HepG2 (cell line): ENCODE data around the gene RABGAP1L. TPM values are rescaled to one million over a fixed set of nuclear protein-coding genes. Genes with fewer than 3 reads are reported as not detected.

ENCODE experiments used
- ATAC-seq: fragments of 200-7000 bp; cut with Tn5 transposase; 3 replicates; pipeline ENCODE4 v1.9.1; 2020; ENCODE audit warnings: mild to moderate bottlenecking, moderate library complexity
- BruUV-seq: library from RNA; stranded (reverse); fragments of 400-500 nt; replicated peaks from 2 replicates; lab custom pipeline; 2021; lab: Mats Ljungman, UMichigan
- CTCF ChIA-PET: fragments of 300-600 bp; formaldehyde crosslinking; extraction: SDS; loops from one replicate; lab custom pipeline; 2021; ENCODE audit warnings: low total read pairs, inconsistent platforms, low intra/inter-chr PET ratio; lab: Yijun Ruan, JAX
- POLR2A ChIA-PET: fragments of 350-600 bp; sonication (Branson Sonifier 250); formaldehyde crosslinking; loops from one replicate; lab custom pipeline; 2020; ENCODE audit warnings: antibody characterized with exemption, inconsistent platforms; lab: Yijun Ruan, JAX
- DNase-seq: peaks from one replicate; pipeline ENCODE4 v3.0.0-alpha.2; 2015; ENCODE audit warnings: low spot score
- FAIRE-seq: peaks from 3 replicates; lab custom pipeline; 2011; peaks lifted over from hg19 to GRCh38; lab: Jason Lieb, UNC
- H2AFZ ChIP-seq: one replicate; pipeline ENCODE4 v1.6.1; 2011; ENCODE audit warnings: low read length, inconsistent platforms
- H3K27ac ChIP-seq: fragments of 300-600 bp; 3 replicates; pipeline ENCODE4 v1.8.0; 2011; ENCODE audit warnings: mixed run types, mild to moderate bottlenecking, mixed read lengths, low read length, inconsistent platforms; ENCODE audit not compliant: insufficient read depth; ENCODE audit errors: extremely low read length
- H3K27me3 ChIP-seq, 2 experiments: fragments of 200-600 bp in 1 of 2; 2 replicates in 1 of 2; 3 replicates in 1 of 2; pipeline versions ENCODE4 v1.6.0 to v1.8.0; 2011; ENCODE audit warnings: low read length in 2 of 2, mild to moderate bottlenecking in 2 of 2, moderate library complexity in 2 of 2, inconsistent platforms in 1 of 2; ENCODE audit not compliant: insufficient read depth in 2 of 2, control insufficient read depth in 1 of 2
- H3K36me3 ChIP-seq, 2 experiments: fragments of 200-600 bp in 1 of 2; replicated peaks in 1 of 2; 2 replicates in 1 of 2; 3 replicates in 1 of 2; pipeline versions ENCODE4 v1.5.1 to v1.8.0; 2011; ENCODE audit warnings: low read length in 2 of 2, inconsistent platforms in 1 of 2; ENCODE audit not compliant: insufficient read depth in 2 of 2, control insufficient read depth in 1 of 2
- H3K4me1 ChIP-seq: 2 replicates; pipeline ENCODE4 v1.5.1; 2012; ENCODE audit warnings: low read length, inconsistent platforms; ENCODE audit not compliant: insufficient read depth
- H3K4me2 ChIP-seq: 2 replicates; pipeline ENCODE4 v1.6.0; 2011; ENCODE audit warnings: low read depth, low read length, inconsistent platforms
- H3K4me3 ChIP-seq, 3 experiments: fragments of 200-600 bp in 1 of 3; sonication (generic), shearing (Covaris generic) in 1 of 3; replicated peaks in 1 of 3; 2 replicates each; pipeline ENCODE4 v1.5.1; 2011 to 2016; ENCODE audit warnings: low read length in 3 of 3, inconsistent platforms in 2 of 3, low read depth in 2 of 3, mild to moderate bottlenecking in 2 of 3, control low read depth in 1 of 3, mixed read lengths in 1 of 3; ENCODE audit not compliant: insufficient read depth in 1 of 3
- H3K79me2 ChIP-seq: one replicate; pipeline ENCODE4 v1.6.1; 2011; ENCODE audit warnings: low read length, inconsistent platforms; ENCODE audit not compliant: insufficient read depth
- H3K9ac ChIP-seq: 2 replicates; pipeline ENCODE4 v1.6.0; 2011; ENCODE audit warnings: mild to moderate bottlenecking, low read depth, low read length, inconsistent platforms; ENCODE audit not compliant: insufficient read depth
- H3K9me3 ChIP-seq: 2 replicates; pipeline ENCODE4 v1.5.1; 2012; ENCODE audit warnings: mild to moderate bottlenecking, low read length
- H4K20me1 ChIP-seq: 2 replicates; pipeline ENCODE4 v1.6.0; 2011; ENCODE audit warnings: inconsistent platforms, mild to moderate bottlenecking, low read length, moderate library complexity; ENCODE audit not compliant: insufficient read depth
- ARID5B ChIP-seq: IDR thresholded peaks from 2 replicates; pipeline ENCODE4 v1.4.0; 2020; ENCODE audit warnings: mild to moderate bottlenecking, missing genetic modification reagents
- FOXJ3 ChIP-seq: sonication (generic); formaldehyde crosslinking; IDR thresholded peaks from 2 replicates; pipeline ENCODE4 v1.4.0; 2020; ENCODE audit warnings: missing genetic modification reagents, mild to moderate bottlenecking, borderline replicate concordance
- GPN1 ChIP-seq: sonication (generic); formaldehyde crosslinking; IDR thresholded peaks from 2 replicates; pipeline ENCODE4 v1.5.1; 2020; ENCODE audit warnings: missing genetic modification reagents, borderline replicate concordance
- POGZ ChIP-seq: sonication (generic); formaldehyde crosslinking; IDR thresholded peaks from 2 replicates; pipeline ENCODE4 v1.4.0; 2020; ENCODE audit warnings: mild to moderate bottlenecking, missing genetic modification reagents
- ZNF142 ChIP-seq: sonication (generic); formaldehyde crosslinking; IDR thresholded peaks from 2 replicates; pipeline ENCODE4 v1.4.0; 2020; ENCODE audit warnings: missing genetic modification reagents
- WGBS: methylation state at CpG from one replicate; pipeline ENCODE4 v1.1.6; 2017; ENCODE audit warnings: low lambda C conversion rate; 5-methylcytosine and 5-hydroxymethylcytosine counted together
- in situ Hi-C: cut with HindIII; loops from 2 replicates; pipeline ENCODE4 v1.10.0; 2017; ENCODE audit warnings: low pct_unique_long_range_greater_than_20kb; ENCODE audit not compliant: extremely low pct_ligation_motif_present
- intact Hi-C: fragments of 100-400 bp; cut with micrococcal nuclease; formaldehyde crosslinking; loops from one replicate; pipeline ENCODE4 v1.10.0; 2022; ENCODE audit not compliant: unreplicated experiment
- polyA plus RNA-seq, 8 experiments: library from polyadenylated mRNA; depleted of rRNA in 3 of 8; stranded (reverse) in 7 of 8; unstranded in 1 of 8; fragments of >200 nt; fragmentation: Illumina TruSeq in 4 of 8; extraction: Trizol in 4 of 8; gene quantifications; 2 replicates each; pipeline versions ENCODE4 v1.2.1 to v1.2.3, GENCODE V29; 2011 to 2016; ENCODE audit warnings: low read depth in 4 of 8, missing spikeins in 1 of 8, mixed read lengths in 1 of 8; ENCODE audit not compliant: insufficient read depth in 1 of 8
- total RNA-seq, 5 experiments: library from RNA; depleted of rRNA; stranded (reverse); fragments of >200 nt; fragmentation: Illumina TruSeq; extraction: Trizol; gene quantifications; 2 replicates each; pipeline ENCODE4 v1.2.3, GENCODE V29; 2016; ENCODE audit warnings: low read depth in 1 of 5
- TF ChIP-seq, protein P1 (sequence below): sonication (generic); formaldehyde crosslinking; IDR thresholded peaks from 2 replicates; pipeline ENCODE4 v1.4.0; 2020; ENCODE audit warnings: missing genetic modification reagents
- TF ChIP-seq, protein P2 (sequence below): sonication (generic); formaldehyde crosslinking; IDR thresholded peaks from 2 replicates; pipeline ENCODE4 v1.4.0; 2020; ENCODE audit warnings: mild to moderate bottlenecking, missing genetic modification reagents

Gene RABGAP1L
- total and polyA plus RNA-seq, 2 of the 13 experiments (the other 11 are each of a cell fraction or from before 2014, with no cell fraction given) = 7.9 to 22.6 TPM

DNA sequence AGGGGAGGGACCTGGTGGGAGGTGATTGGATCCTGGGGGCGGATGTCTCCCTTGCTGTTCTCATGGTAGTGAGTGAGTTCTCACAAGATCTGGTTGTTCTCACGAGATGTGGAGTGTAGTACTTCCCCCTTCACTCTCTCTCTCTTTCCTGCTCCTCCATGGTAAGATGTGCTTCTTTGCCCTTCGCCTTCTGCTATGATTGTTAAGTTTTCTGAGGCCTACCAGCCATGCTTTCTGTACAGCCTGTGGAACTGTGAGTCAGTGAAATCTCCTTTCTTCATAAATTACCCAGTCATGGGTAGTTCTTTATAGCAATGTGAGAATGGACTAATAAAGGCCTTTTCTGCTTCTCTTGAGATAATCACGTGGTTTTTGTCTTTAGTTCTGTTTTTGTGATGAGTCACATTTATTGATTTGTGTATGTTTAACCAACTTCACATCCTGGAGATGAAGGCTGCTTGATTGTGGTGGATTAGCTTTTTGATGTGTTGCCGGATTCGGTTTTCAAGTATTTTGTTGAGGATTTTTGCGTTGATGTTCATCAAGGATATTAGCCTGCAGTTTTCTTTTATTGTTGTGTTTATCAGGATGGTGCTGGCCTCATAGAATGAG is 45.5 kb downstream of the RABGAP1L start:
- 64% methylated on average over 7 of the region's 7 CpGs for WGBS
- no peak overlapping the region for H2AFZ ChIP-seq
- BruUV-seq = no TSS peak
- peaks cover 19% of the 10 kb centered on the region for H3K4me1 ChIP-seq
- peak; percentile 44 for DNase-seq
- no peaks in the 10 kb centered on the region for H3K27me3 ChIP-seq
- no peaks in the 10 kb centered on the region for H3K9me3 ChIP-seq
- H3K4me2 ChIP-seq = no peak overlapping the region
- intact Hi-C loops (no loop called here), in situ Hi-C loops (no loop called here)
- H3K4me3 ChIP-seq = no peak overlapping the region
- ChIA-PET CTCF (no interaction called here), POLR2A (interaction anchor here (1.3 kb wide), 1 partner anchor 10 kb away, joined by 3 read pairs; no protein-coding TSS in a partner anchor)
- H3K79me2 ChIP-seq = peaks cover 19% of the 10 kb centered on the region
- FAIRE-seq = peak; percentile 26
- peak overlapping the region; percentile 4 for H3K27ac ChIP-seq
- peak; percentile 67 for ATAC-seq
- no peak overlapping the region for H3K9ac ChIP-seq
- H4K20me1 ChIP-seq = no peaks in the 10 kb centered on the region
- no peaks in the 10 kb centered on the region for H3K36me3 ChIP-seq
- TF ChIP-seq FOXJ3 (CRISPR knock-in tag) = no peak
- TF ChIP-seq, protein P1, sequence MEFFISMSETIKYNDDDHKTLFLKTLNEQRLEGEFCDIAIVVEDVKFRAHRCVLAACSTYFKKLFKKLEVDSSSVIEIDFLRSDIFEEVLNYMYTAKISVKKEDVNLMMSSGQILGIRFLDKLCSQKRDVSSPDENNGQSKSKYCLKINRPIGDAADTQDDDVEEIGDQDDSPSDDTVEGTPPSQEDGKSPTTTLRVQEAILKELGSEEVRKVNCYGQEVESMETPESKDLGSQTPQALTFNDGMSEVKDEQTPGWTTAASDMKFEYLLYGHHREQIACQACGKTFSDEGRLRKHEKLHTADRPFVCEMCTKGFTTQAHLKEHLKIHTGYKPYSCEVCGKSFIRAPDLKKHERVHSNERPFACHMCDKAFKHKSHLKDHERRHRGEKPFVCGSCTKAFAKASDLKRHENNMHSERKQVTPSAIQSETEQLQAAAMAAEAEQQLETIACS (CRISPR knock-in tag) = no peak
- no peak for TF ChIP-seq ZNF142 (CRISPR knock-in tag)
- no peak for TF ChIP-seq GPN1
- no peak; the same call in 1 of the 2 replicates for TF ChIP-seq POGZ
- peak; percentile 21; the same call in 1 of the 2 replicates for TF ChIP-seq ARID5B (CRISPR knock-in tag)
- TF ChIP-seq, protein P2, sequence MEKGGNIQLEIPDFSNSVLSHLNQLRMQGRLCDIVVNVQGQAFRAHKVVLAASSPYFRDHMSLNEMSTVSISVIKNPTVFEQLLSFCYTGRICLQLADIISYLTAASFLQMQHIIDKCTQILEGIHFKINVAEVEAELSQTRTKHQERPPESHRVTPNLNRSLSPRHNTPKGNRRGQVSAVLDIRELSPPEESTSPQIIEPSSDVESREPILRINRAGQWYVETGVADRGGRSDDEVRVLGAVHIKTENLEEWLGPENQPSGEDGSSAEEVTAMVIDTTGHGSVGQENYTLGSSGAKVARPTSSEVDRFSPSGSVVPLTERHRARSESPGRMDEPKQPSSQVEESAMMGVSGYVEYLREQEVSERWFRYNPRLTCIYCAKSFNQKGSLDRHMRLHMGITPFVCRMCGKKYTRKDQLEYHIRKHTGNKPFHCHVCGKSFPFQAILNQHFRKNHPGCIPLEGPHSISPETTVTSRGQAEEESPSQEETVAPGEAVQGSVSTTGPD (CRISPR knock-in tag) = no peak
